OCI-LY7 (cell line): ENCODE results near the gene CD93.

Experiments
- CTCF ChIP-seq: fragments of 200-600 bp; sonication (generic); conservative IDR thresholded peaks from 2 replicates; pipeline ENCODE4 v1.5.1; 2014; ENCODE audit warnings: mild to moderate bottlenecking, antibody characterized with exemption, low read length, moderate library complexity, mixed read lengths
- EZH2phosphoT487 ChIP-seq: fragments of 200-600 bp; sonication (generic); IDR thresholded peaks from 2 replicates; pipeline ENCODE4 v1.6.1; 2018; ENCODE audit warnings: low read depth, borderline replicate concordance, mild to moderate bottlenecking, mixed run types, antibody characterized with exemption, low read length, moderate library complexity, mixed read lengths

- no peak for TF ChIP-seq CTCF
- TF ChIP-seq EZH2phosphoT487, result no peak
Observed at GRCh38 chr20:23049201-23050075, 36.7 kb downstream of the CD93 start, which contains the start of gene THBD.
